ENCODE data around the gene ZC3H8.
A peak's percentile ranks its signal among the peaks of the same experiment; 100 is the strongest.
"Not testable (repeated sequence)": the region's sequence is repeated elsewhere in the genome, so short reads cannot be mapped to it uniquely, and the experiment has no call there.

ZC3H8 gene

DNA sequence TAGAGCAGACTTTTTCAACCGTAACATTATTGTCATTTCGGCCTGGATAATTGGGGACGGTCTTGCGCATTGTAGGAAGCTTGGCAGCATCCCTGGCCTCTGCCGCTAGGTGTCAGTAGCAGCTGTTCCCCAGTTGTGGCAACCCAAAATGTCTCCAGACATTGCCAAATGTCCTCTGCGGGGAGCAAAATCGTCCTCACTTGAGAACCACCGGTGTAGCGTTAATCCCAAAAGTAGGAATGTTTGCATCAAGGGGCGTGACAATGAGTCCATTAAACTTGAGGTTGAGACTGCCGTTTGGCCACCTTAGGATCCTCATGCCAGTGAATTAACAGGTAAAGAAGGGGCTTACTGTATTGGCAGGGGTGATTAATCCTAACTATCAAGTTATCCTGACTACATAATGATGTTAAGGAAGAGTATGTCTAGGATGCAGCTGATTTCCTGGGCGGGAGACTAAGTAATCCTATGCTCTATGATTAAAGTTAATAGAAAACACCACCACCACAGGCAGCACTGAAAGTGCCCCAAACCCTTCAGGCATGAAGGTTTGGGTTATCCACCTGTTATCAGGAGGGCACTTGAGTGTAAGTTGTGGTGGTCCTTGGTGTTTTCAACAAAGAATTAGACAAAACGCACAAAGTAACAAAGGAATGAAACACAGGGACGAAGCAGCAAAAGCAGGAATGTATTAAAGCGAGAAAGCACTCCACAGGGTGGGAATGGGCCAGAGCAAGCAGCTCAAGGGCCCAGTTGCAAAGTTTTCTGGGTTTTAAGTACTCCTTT lies 4.9 kb upstream of the ZC3H8 start:
- peak; percentile 74 for DNase-seq

DNA sequence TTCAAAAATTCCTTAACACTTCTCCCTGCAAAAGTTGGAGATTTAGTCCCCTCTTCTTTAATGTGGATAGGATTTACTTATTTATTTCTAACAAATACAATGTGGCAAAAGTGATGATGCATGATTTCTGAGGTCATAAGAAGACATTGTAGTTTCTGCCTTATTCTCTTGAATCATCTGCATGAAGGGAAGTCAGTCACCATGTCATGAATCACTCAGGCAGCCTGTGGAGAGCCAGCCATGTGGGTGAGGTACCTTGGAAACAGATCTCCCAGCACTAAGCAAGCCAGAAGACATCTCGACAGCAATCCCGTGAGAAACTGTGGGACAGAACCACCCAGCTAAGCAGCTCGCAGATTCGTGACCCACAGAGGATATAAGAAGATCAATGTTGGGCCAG lies 2.7 kb upstream of the ZC3H8 start:
- DNase-seq = no peak

DNA sequence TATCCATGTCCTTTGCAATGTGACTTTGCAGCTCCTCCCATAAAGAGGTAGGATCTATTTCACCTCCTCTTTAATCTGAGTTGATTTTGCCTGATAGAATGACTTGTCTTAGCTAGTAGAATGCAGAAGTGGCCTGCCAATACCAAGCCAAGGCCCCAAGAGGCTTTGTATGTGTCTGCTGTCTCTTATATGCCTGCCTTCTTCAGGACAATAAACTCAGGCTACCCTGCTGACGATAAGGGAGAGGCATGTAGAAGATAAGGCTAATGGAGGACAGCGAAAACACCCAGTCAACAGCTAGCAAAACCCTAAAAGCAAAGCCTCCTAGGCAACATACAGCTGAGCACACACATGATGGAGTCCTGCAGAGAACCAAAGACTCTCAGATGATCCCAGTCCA lies 1.8 kb upstream of the ZC3H8 start:
- DNase-seq = no peak

DNA sequence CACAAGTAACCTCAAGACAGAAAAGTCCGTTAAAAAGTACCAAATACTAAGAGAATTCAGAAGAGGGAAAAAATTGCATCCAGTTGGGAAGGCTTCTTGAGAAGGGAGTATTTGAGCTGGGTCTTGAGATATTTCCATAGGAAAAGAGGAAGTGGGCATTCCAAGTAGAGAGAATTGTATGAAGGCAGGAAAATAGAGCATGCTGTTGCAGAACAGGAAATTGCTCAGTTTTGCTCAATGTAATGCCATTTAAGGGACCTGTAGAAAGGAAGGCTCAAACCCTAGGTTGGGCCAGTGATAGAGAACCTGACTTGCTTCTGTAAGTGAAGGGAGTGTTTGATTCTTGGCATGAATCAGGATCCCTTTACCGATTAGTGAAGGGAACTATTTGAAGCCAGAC lies 1.0 kb upstream of the ZC3H8 start:
- no peak for DNase-seq

DNA sequence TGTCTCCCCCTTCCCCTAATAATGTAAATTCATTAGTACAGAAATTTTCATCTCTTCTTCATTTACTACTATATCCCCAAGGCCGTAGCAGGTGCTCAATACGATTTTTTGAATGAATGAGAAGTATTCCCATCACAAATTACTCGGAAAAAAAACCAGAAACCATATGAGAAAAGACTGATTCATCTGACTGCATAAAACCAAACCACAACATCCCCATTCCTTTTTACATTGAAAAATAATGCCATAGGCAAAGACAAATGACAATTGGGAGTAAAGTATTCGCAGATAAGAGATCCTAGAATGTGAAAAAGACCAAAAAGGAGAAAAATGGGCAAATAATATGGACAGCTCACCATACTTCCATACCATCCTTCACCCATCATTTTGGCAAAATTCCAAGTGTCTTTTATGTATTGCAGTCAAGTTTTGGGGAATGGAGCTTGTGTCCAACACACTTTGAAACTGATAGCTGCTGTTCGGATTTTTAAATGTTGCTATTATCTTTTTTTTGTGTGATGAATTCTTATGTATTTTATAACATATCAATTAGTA lies 1.5 kb downstream of the ZC3H8 start:
- no peak for DNase-seq

DNA sequence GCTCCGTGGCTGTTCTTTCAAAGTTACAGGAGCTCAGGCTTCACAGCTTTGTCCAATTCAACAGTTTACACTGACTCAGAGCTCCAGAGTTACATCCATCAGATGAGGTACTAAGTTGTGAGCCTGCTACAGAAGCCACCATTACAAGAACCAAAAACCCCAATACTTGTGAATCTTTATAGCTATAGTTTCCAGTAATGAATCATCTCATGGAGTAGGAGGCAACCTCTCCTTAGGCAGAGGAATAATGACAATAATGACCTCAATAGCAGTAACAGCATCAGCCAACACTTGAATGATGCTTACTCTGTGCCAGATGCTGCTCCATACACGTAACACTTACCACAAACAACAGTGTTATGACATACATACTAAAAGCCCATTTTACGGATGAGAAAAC lies 3.6 kb downstream of the ZC3H8 start:
- no peak for DNase-seq

DNA sequence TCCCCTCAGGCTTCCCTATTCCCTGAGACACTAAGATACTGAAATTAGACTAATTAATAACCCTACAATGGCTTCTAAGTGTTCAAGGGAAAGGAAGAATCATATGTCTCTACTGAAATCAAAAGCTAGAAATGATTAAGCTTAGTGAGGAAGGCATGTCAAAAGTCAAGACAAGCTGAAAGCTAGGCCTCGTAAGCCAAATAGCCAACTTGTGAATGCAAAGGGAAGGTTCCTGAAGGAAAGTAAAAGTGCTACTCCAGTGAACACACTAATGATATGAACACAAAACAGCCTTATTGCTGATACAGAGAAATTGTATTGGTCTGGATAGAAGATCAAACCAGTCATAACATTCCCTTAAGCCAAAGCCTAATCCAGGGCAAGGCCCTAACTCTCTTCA lies 10.0 kb downstream of the ZC3H8 start:
- DNase-seq = no peak

DNA sequence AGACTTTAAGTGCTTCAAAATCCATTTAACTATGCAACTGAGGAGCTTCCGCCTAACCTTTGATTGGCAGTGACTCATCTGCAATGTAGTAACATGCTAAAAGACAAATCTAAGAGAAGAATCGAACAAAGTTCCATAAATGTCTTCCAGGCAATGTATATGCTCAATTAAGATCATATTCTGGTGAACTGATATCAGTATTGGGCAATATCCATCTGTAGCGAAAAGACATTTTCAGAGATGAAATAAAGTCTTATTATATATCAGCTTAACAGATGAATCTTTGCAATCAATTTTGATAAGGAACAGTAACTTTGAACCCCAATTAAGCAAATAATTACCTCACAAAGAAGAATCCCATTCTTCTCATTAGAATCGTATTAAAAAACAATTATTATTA lies 11.6 kb downstream of the ZC3H8 start:
- DNase-seq = no peak

DNA sequence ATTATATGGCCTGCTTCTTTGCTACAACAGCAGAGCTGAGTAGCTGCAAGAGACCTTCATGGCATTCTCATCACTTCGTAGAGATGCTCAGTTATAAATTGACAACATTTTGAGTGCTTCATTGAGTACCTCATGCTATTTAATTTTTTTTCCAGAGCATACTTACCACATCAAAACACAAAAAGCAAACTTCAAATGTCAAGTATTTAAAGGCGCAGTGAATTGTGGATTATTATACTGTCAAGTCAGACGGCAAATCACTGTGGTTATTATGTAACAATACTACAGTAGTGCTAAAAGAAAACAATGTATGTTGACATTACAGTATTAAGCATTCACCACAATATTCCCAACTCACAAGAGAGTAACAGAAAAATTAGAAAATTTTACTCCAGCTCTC lies 12.5 kb downstream of the ZC3H8 start:
- DNase-seq = no peak

DNA sequence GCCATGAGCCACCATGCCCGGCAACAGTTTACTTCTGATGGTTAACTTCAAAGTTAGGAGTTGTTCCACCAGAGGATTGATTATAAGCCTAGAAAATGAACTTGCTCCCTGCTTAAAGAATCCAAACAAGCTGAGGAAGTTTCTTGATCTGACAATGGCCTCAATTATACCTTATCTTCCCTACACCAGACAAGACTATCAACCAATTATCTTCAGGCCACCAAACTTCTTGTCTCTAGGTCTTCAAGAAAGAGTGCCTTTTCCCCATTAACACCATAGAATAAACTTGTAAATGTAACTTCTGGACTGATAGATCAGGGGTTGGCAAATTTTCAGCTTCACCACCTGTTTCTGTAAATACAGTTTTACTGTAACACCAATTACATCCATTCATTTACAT lies 15.0 kb downstream of the ZC3H8 start:
- DNase-seq = no peak

DNA sequence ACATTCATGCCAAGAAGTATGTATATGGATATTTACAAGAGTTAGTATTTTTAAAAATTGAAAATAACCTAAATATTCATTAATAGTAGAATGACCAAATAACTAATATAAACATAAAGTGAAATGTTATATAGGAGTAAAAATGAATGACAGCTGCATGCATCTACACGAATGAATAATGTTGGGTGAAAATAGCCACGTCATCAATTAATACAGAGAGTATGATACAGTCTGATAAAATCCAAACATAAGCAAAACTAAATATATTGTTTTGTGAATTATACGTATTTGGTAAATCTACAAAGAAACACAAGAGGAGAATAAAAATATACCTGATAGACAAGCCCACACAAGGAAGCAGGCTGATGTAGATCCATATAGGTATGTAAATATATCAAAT lies 24.5 kb downstream of the ZC3H8 start:
- no peak for DNase-seq

DNA sequence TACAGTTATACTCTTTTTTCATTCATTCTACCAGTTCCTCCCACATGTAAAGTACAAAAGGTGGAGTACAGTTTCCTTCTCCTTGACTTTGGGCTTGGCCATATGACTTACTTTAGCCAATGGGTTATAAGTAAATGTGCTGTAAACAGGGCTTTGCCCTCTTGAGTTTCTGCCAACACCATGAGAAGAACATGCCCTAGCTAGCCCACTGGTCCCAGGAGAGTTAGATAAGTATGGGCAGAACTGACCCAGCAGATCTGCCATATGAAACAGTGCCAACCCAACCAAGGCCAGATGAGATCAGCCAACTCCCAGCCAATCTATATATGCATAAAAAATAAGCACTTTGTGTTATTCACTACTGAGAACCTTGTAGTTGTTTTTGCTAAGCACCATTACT lies 25.5 kb downstream of the ZC3H8 start:
- DNase-seq = no peak

DNA sequence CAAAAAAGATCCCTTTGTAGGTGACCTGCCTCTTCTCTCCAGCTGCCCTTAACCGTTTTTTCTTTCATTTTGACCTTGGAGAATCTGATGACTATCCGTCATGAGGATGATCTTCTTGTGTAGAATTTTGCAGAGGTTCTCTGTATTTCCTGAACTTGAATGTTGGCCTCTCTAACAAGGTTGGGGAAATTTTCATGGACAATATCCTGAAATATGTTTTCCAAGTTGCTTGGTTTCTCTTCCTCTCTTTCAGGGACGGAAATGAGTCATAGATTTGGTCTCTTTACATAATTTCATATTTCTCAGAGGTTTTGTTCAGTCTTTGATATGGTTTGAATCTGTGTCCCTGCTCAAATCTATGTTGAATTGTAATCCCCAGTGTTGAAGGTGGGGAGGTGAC lies 34.0 kb downstream of the ZC3H8 start:
- no peak for DNase-seq

DNA sequence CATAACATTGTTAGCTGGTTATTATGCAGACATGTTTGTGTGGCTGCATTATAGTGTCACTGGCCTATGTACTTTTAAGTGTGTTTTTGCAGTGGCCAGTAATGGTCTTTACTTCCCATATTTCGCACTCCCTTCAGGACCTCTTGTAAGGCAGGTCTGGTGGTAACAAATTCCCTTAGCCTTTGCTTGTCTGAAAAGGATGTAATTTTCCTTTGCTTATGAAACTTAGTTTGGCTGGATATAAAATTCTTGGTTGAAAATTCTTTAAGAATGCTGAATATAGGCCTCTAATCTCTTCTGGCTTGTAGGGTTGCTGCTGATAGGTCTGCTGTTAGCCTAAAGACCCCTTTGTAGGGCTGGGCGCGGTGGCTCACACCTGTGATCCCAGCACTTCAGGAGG lies 34.7 kb downstream of the ZC3H8 start:
- DNase-seq = no peak

DNA sequence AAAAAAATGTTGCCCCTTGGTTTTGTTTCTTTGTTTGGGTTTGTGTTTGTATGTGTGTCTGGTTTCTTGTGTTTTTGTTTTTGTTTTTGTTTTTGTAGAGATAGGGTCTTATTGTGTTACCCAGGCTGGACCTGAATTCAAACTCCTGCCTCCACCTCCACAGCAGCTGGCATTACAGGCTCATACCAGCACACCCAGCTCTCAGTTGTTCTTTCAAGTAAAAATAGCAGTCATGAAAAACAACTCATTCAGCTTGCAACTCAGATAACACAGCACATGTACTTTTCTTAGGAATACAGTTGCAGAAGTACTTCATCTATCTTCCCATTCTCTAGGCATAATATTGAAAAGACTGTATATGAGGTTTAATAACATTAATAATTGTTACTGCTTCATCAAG lies 37.0 kb downstream of the ZC3H8 start:
- no peak for DNase-seq

DNA sequence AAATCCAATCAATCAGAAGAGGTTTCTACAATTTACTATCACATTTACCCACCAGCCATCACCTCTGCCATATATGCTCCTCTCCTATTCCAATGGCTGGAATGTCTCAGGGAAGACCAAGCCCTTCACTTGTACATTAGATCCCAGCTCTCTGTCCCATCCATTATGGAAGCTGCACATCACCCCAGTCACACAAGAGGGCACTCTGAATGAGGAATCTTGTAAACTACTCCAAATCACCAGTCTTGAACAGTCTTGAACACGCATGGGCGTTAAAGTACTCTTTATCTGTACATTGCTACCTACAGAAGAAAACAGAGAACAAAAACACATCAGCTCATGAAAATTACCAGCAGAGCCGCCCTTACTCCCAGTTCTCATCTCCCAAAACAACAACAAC lies 38.7 kb downstream of the ZC3H8 start:
- DNase-seq = no peak

DNA sequence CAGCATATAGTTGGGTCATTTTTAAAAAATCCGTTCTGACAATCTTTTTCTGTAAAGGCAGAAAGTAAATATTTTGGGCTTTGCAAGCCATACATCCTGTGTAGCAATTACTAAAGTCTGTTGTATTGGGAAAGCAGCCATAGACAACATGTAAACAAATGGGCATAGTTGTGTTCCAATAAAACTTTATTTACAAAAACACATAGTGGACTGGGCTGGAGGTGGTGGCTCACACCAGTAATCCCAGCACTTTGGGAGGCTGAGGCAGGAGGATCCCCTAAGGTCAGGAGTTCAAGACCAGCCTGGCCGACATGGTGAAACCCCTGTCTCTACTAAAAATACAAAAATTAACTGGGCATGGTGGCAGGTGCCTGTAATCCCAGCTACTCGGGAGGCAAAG lies 46.9 kb downstream of the ZC3H8 start:
- DNase-seq = not testable (repeated sequence)

DNA sequence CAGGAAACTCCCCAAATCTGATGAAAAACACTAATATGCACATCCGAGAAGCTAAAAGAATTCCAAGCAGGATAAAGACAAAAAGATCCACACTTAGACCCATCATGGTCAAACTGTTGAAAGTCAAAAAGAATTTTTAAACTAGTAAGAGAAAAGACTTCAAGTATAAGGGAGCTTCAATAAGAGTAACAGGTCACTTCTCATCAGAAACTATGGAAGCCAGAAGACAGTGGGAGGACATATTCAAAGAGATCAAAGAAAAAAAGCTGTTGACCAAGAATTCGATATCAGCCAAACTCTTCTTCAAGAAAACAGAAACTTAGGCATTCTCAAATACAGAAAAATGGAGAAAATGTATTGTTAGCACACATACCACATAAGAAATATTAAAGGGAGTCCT lies 50.4 kb downstream of the ZC3H8 start:
- no peak for DNase-seq

DNA sequence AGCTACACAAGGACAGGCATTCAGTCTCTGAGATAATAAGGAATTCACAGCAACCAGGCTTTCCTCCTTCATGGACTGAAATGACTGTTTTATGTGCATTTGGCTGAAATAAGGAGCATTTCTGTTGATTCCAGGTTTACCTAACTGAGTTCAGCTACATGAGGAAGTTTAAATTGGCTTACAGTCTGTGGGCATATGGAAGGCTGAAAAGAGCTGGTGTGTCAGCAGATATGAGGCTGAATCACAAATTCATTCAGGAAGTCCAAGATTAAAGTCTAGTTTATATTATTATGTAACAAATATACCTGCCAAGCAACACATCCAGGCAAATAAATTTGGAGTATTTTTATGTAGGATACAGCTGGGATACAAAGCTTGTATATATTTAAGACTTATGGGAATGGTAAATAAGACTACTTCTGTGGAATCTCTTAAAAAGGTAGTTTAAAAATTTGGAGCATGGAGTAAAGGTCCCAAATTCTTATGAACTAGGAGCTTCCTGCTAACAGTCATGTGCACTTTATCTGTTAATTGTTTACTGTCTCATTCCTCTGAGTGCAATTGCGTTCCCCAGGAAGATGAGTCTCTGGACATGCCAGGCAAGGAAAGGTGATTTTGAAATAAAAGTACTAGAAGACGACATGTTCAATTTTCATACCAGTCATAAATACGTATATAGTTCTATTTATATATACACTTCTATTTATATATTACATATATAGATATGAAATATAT lies 53.0 kb downstream of the ZC3H8 start:
- DNase-seq = no peak

DNA sequence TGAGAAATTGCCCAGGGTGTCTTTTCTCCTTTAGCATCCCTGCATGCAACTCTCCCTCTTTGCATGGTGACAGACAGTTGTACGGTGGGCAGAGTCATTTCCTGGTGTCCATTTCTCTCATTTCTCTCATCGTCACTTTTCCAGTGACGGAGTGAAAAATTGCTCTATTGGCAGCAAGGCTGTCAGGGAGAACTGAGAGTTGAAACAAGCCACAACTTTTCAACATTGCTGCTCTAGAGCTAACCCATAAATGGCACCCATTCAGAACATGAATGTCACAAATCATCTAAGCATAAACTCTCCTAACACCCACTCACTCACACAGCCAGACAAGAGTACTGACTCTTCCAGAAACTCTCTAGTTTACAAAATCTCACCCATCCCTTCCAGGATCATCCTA lies 55.7 kb downstream of the ZC3H8 start:
- no peak for DNase-seq

DNA sequence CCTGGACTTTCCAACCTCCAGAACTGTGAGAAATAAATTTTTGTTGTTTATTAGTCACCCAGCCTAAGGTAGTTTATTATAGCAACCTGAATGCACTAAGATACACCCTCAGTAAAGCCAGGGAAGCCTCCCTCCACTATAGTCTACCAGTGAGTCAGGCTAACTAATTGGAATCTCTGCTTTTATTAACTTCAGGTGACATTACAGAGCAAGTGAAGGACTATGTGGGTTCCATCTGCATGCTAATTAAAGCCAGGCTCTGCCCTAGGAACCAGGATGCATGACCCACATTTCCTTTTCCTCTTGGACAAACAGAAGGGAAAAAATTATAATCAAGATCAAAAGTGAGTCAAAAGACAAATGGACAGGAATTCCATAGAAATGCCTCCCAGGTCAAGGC lies 56.1 kb downstream of the ZC3H8 start:
- DNase-seq = no peak

DNA sequence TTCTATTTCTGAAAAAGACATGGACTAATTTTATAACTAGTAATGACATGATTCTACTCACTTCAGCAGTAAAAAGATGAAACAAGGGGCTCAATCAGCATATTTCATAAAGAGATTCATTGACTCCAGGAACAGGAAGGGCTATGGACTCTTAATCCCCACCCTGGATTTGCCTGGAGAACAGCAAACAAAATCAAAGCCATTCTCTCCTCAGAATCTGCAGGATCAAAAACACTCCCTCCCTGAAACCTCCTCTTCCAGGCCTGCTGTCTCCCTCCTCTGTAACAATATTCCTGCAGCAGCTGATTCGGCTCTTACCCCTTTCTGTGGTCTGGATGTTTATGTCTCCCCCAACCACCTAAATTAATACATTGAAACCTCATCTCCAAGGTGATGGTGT lies 57.0 kb downstream of the ZC3H8 start:
- no peak for DNase-seq

DNA sequence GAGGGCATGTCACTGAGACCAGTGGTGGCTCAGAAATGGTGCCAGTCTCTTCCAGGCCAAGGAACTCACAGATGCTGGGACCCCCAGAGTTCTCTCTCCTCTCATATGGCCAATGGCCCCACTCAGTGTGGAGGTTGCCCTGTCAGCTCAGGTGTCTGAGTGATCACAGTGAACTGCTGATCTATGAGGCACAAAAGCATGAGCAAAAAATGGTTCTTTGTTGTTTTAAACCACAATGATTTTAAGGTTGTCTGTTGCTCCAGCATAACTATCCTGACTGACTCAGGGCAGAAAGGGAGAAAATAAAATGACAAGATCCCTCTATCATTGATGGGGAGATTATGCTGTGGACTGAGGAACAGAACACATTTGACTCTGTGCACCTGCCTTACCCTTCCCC lies 58.9 kb downstream of the ZC3H8 start:
- no peak for DNase-seq

DNA sequence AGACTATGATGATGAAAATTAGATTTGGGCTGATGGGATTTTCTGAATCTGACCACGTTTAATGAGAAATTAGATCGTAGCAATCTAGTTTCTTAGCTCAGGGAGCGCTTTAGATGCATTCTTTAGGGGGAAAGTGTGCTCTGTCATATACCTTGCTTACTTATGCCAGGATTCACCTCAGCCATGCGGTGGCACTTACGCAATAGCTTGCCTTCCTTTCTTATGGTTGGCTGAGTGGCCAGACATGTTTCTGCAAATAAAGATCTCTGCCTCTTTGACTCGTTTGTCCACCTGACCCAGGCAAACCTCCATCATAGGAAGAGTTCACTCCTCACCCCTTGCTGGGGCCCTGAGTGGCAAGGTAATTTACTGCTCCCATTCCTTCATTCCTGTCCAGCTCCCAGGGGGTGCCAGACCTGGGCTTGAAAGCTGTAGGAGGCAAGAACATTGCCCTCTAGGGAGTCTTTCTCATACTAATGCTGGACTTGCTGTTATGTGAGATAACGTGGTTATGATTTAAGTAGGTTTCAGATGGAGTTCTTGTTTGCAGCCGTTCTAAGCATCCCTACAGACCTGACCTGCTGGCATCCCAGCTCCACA lies 59.6 kb downstream of the ZC3H8 start:
- no peak for DNase-seq
